Adipocyte (in vitro differentiated cells): ENCODE results near the gene HNF1B.

Experiments used
- DNase-seq: peaks from one replicate; pipeline ENCODE4 v3.0.0-alpha.2; 2015; ENCODE audit warnings: low read depth
- H3K27me3 ChIP-seq: replicated peaks from 2 replicates; pipeline ENCODE4 v1.7.0; 2013; ENCODE audit warnings: mild to moderate bottlenecking, low read length, moderate library complexity; ENCODE audit not compliant: control insufficient read depth, insufficient read depth
- H3K36me3 ChIP-seq: 2 replicates; pipeline ENCODE4 v1.7.0; 2013; ENCODE audit warnings: low read length, mild to moderate bottlenecking, moderate library complexity; ENCODE audit not compliant: control insufficient read depth, insufficient read depth, severe bottlenecking
- H3K4me1 ChIP-seq: 2 replicates; pipeline ENCODE4 v1.7.0; 2013; ENCODE audit warnings: mild to moderate bottlenecking, low read length, moderate library complexity; ENCODE audit not compliant: control insufficient read depth, insufficient read depth
- H3K4me3 ChIP-seq: 2 replicates; pipeline ENCODE4 v1.7.0; 2013; ENCODE audit warnings: mild to moderate bottlenecking, low read length, moderate library complexity
- H3K9ac ChIP-seq: 2 replicates; pipeline ENCODE4 v1.7.0; 2013; ENCODE audit warnings: mild to moderate bottlenecking, low read length, moderate library complexity
- H3K9me3 ChIP-seq: 2 replicates; pipeline ENCODE4 v1.7.0; 2013; ENCODE audit warnings: mild to moderate bottlenecking, low read length, moderate library complexity; ENCODE audit not compliant: control insufficient read depth

HNF1B gene

GRCh38 chr17:37637956-37638355, 106.9 kb downstream of the HNF1B start:
- DNase-seq = no peak
- Histone ChIP-seq H3K36me3 (peaks cover 30% of the 10 kb centered on the region), H3K27me3 (no peaks in the 10 kb centered on the region), H3K9me3 (no peaks in the 10 kb centered on the region), H3K4me1 (peaks cover 9% of the 10 kb centered on the region), H3K9ac (no peak overlapping the region), H3K4me3 (no peak overlapping the region)
